ENCODE data around the gene YKT6. TPM values are rescaled to one million over a fixed set of nuclear protein-coding genes. Genes with fewer than 3 reads are reported as not detected.

Gene YKT6
- total RNA-seq, 1 donor from 2014 or later = 82.4 TPM

DNA sequence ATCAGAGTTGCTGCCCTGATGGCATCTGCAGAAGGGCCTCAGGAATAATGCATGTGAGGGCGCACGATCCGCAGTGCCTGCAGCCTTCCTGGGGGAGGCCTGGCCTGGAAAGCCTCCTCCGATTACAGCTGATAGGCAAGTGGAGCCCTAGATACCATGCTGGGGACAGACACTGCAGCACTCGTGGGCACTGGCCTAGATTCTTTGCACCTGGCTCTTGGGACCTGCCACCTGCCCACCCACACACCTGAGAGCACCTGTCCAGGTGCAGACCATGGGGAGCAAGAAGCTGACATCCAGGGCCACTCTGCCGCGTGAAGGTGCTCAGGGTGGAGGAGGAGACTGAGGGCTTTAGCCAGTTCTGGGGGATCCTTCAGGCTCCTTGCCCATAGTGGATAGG is 14.8 kb downstream of the YKT6 start:
- H3K27ac Mint-ChIP-seq = no peak overlapping the region
- peaks cover 25% of the 10 kb centered on the region for H3K4me1 Mint-ChIP-seq (ENCODE audit: unreplicated experiment)
- H3K9me3 Mint-ChIP-seq = no peaks in the 10 kb centered on the region
- peaks cover 8% of the 10 kb centered on the region for H3K36me3 Mint-ChIP-seq
- no peak overlapping the region for H3K4me3 Mint-ChIP-seq
- TF ChIP-seq, protein P1, sequence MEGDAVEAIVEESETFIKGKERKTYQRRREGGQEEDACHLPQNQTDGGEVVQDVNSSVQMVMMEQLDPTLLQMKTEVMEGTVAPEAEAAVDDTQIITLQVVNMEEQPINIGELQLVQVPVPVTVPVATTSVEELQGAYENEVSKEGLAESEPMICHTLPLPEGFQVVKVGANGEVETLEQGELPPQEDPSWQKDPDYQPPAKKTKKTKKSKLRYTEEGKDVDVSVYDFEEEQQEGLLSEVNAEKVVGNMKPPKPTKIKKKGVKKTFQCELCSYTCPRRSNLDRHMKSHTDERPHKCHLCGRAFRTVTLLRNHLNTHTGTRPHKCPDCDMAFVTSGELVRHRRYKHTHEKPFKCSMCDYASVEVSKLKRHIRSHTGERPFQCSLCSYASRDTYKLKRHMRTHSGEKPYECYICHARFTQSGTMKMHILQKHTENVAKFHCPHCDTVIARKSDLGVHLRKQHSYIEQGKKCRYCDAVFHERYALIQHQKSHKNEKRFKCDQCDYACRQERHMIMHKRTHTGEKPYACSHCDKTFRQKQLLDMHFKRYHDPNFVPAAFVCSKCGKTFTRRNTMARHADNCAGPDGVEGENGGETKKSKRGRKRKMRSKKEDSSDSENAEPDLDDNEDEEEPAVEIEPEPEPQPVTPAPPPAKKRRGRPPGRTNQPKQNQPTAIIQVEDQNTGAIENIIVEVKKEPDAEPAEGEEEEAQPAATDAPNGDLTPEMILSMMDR (conservative IDR thresholded peaks at IDR 0.05) = no peak
- DNase-seq (ENCODE audit: extremely low spot score, unreplicated experiment) = no peak
- no peaks in the 10 kb centered on the region for H3K27me3 Mint-ChIP-seq

DNA sequence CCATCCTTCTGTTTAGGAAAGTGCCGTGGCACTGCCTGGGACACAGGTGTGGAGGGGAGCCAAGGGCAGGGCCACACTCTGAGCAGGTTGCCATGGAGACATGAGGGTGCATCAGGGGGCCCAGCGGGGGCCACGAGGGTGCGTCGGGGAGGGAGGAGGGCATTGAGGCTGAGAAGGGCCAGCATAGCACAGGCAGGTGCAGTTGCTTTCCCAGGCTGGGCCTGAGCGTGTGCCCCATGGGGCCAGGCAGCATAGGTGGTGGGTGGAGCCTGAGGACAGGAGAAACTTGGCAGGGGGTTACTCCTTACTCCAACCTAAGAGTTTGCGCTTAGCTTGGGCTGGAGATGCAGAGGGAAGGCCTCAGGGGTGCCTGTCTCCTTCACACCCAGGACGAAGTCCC is 15.2 kb downstream of the YKT6 start:
- no peaks in the 10 kb centered on the region for H3K27me3 Mint-ChIP-seq
- H3K27ac Mint-ChIP-seq = no peak overlapping the region
- H3K4me1 Mint-ChIP-seq (ENCODE audit: unreplicated experiment) = peaks cover 25% of the 10 kb centered on the region
- no peak overlapping the region for H3K4me3 Mint-ChIP-seq
- peaks cover 6% of the 10 kb centered on the region for H3K36me3 Mint-ChIP-seq
- TF ChIP-seq, protein P1 (conservative IDR thresholded peaks at IDR 0.05) = no peak
- DNase-seq (ENCODE audit: extremely low spot score, unreplicated experiment) = no peak
- H3K9me3 Mint-ChIP-seq = no peaks in the 10 kb centered on the region

DNA sequence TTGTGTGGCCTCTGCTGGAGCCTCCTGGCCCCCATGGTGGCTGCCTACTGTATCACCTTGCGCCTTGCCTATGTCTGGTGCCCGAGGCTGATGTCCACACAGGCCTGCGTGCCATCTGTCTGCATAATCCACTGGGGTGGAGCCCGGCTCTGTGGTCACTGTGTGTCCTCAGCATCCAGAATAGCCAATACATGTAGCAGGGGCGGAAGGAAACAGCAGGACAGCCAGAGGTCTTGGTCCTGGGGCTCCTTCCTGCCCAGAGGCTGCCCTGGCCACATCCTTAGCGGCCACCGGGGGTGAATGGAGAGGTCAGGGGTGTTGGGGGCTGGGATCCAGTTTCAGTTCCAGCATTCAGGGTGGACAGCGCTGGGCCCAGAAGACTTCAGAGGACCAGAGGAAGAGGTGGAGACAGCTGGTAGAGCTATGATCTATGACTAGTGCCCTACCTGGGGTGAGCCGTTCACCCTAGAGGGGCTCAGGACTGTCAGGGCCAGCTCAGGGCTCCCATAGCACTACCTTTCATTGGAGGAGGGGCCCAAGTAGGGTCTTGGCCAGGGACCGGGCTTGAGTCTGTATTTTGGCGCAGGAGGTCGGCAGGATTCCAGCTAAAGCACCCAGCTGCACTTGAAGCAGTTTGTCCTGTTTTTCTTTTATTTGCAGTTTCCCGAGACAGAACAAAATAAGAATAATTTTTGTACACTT is 15.9 kb downstream of the YKT6 start:
- Mint-ChIP-seq H3K27me3 (no peaks in the 10 kb centered on the region), H3K4me3 (no peak overlapping the region), H3K4me1 (ENCODE audit: unreplicated experiment) (peaks cover 25% of the 10 kb centered on the region), H3K36me3 (peaks cover 6% of the 10 kb centered on the region), H3K27ac (no peak overlapping the region), H3K9me3 (no peaks in the 10 kb centered on the region)
- TF ChIP-seq, protein P1 (conservative IDR thresholded peaks at IDR 0.05) = no peak
- no peak for DNase-seq (ENCODE audit: extremely low spot score, unreplicated experiment)

DNA sequence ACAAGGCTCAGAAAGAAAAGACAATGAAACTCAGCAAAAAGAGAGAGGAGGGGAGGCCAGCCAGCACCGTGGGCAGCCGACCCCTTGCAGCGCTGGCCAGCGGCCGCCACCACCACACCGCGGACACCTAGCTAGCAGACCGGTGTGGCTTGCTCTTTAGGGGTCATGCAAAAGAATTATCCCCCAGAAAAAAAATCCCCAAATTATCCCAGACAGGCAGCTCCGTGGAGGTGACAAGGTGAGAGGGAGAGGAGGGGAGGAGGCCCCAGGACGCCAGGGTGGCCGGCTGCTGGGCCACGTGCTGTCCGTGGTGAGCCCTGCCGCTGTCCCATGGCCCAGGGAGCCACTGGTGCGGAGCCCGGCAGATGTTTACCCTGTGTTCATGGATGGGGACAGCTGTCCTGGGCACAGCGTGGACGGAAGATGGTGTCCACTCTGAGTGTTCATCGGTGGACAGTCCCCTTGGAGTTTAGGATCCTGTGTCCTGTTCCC is 16.5 kb downstream of the YKT6 start:
- no peak overlapping the region for H3K27ac Mint-ChIP-seq
- peaks cover 6% of the 10 kb centered on the region for H3K36me3 Mint-ChIP-seq
- H3K4me3 Mint-ChIP-seq = no peak overlapping the region
- no peaks in the 10 kb centered on the region for H3K9me3 Mint-ChIP-seq
- no peak for DNase-seq (ENCODE audit: extremely low spot score, unreplicated experiment)
- TF ChIP-seq, protein P1 (conservative IDR thresholded peaks at IDR 0.05) = no peak
- H3K4me1 Mint-ChIP-seq (ENCODE audit: unreplicated experiment) = peaks cover 21% of the 10 kb centered on the region
- H3K27me3 Mint-ChIP-seq = no peaks in the 10 kb centered on the region

DNA sequence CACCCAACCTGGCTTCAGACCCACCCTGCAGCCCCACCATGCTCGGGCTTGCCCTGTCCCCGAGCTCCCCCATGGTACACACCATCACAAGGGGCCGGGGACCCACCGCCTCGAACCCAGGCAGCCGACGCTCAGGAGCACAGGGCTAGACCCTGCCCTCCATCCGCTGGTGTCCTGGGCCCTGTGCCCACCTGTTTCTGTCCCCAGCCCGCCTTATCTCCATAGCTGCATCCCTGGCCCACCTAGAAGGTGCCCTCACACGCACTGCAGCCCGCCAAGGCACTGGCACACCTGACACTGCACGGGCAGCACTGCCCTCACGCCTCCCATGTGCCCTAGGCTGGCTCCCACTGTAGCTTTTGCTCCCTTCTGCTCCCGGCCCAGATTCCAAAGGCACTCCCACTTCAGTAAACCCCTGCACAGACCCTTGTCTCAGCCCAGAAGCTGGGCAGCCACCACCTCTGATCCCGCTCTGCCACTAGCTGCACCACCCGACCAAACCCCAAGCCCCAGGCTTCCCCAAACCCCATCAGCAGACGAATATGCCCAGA is 17.1 kb downstream of the YKT6 start:
- H3K4me3 Mint-ChIP-seq = no peak overlapping the region
- H3K9me3 Mint-ChIP-seq = no peaks in the 10 kb centered on the region
- TF ChIP-seq, protein P1 (conservative IDR thresholded peaks at IDR 0.05) = no peak
- H3K4me1 Mint-ChIP-seq (ENCODE audit: unreplicated experiment) = peaks cover 21% of the 10 kb centered on the region
- no peak for DNase-seq (ENCODE audit: extremely low spot score, unreplicated experiment)
- H3K27ac Mint-ChIP-seq = peak overlapping the region; percentile 48
- peaks cover 6% of the 10 kb centered on the region for H3K36me3 Mint-ChIP-seq
- H3K27me3 Mint-ChIP-seq = no peaks in the 10 kb centered on the region
